NT2/D1 (cell line): ENCODE measurements around the gene NPC1.
A peak's percentile ranks its signal among the peaks of the same experiment; 100 is the strongest.

Experiments used
- SUZ12 ChIP-seq: IDR thresholded peaks from 2 replicates; pipeline ENCODE4 v1.6.1; 2011; ENCODE audit not compliant: insufficient read length, insufficient read depth; ENCODE audit errors: extremely low read depth
- YY1 ChIP-seq: IDR thresholded peaks from 2 replicates; pipeline ENCODE4 v1.6.1; 2011; ENCODE audit not compliant: insufficient read length, insufficient read depth
- ZNF274 ChIP-seq: IDR thresholded peaks from 2 replicates; pipeline ENCODE4 v1.6.1; 2011; ENCODE audit warnings: mild to moderate bottlenecking, low read depth, low read length

DNA sequence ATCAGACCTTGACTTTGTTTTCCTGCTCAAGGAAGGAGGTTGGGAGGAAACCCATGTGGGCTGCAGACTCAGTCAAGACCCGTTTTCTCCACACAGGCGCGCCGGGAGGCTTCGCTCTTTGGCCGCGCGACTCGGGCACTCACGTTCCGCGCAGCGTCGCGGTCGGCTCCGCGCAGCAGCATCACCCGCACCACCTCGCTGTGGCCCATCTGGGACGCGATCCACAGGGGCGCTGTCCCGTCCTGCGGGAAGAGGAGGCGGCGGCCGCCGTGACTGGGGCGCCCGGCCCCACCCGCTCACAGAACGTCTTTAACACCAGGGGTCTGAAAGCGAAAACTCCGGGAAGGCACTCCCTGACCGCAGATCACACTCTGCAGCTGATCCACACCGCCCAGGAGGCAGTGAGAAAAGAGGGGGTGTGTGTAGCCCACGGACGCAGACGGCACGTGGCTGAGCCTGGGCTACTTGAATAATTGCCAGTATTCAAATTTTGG lies 33.1 kb upstream of the NPC1 start:
- TF ChIP-seq ZNF274 (no peak), YY1 (no peak), SUZ12 (peak; percentile 66)
